ENCODE results near the gene CDH1.
A peak's percentile ranks its signal among the peaks of the same experiment; 100 is the strongest.

DNA sequence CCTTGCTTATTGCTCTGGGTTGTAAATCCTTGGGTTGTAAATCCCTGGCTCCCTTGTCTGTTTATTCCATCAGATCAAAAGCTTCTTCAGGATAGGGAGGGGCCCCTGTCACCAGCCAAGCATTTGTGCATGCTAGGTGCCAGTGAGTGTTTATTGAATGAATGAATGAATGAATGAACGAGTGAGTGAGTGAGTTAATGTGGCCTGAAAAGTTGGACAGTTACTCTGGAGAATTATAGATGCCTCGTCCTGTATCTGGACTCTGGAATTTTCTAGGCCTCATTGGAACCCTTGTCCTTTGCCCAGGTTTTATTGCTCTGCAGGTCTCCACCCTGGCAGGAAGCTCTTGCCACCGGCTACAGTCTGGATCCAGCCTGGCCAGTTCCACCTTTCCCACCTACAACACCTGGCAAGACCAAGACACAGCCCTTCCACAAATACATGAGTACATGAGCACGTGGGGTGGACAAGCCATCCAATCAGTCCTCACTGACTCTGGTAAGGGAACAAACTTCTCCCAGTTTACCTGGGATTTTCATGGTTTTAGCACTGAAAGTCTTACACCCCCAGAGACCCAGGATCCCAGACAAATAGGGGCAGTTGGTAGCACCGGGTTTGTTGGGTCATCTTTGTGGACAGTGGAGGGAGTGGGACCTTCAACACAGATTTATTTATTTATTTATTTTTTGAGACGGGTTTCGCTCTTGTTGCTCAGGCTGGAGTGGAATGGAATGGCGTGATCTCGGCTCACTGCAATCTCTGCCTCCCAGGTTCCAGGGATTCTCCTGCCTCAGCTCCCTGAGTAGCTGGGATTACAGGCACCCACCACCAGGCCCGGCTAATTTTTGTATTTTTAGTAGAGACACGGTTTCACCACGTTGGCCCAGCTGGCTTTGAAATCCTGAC is 14.7 kb upstream of the CDH1 start:
- peak in 2 of 3 donors; percentile 50 to 54 for TF ChIP-seq POLR2AphosphoS5 (IDR thresholded peaks at IDR 0.05)
- no peak for TF ChIP-seq POLR2A (IDR thresholded peaks at IDR 0.05)
- TF ChIP-seq, protein P1, sequence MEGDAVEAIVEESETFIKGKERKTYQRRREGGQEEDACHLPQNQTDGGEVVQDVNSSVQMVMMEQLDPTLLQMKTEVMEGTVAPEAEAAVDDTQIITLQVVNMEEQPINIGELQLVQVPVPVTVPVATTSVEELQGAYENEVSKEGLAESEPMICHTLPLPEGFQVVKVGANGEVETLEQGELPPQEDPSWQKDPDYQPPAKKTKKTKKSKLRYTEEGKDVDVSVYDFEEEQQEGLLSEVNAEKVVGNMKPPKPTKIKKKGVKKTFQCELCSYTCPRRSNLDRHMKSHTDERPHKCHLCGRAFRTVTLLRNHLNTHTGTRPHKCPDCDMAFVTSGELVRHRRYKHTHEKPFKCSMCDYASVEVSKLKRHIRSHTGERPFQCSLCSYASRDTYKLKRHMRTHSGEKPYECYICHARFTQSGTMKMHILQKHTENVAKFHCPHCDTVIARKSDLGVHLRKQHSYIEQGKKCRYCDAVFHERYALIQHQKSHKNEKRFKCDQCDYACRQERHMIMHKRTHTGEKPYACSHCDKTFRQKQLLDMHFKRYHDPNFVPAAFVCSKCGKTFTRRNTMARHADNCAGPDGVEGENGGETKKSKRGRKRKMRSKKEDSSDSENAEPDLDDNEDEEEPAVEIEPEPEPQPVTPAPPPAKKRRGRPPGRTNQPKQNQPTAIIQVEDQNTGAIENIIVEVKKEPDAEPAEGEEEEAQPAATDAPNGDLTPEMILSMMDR (IDR thresholded peaks at IDR 0.05) = no peak
- TF ChIP-seq EP300 (IDR thresholded peaks at IDR 0.05; ENCODE audit: low read depth) = no peak
